Measurements from ENCODE around the gene RNPEPL1.

DNA sequence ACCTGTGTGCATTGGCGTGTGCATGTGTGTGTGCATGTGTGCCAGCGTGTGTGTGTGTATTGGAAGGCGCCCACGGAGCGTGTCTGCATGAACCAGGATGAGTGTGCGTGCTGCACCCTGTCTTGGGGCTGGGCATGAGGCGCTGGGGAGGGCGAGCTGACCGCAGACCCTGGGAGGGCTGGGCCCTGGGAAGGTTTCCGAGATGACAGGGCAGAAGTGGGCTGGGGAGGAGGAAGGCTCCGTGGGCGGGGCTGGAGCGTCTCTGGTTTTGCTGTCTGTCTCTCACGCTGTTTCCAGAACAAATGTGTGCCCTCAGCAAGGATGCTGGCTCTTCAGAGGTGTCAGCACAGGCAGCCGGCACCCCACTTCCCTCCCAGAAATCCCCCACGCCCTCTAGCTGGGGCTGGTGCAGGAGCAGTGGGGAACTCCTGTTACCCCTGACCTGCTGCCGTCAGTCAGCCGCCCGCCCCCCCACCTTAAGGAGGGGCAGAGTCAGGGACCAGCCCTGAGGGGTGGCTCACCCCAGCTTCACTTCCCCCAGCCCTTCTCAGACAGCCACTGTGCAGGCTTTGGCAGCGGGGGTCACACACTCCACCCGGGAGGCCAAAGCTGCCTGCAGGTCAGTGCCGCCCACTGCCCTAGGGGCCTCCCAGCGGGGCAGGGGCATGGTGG, 56.8 kb downstream of the RNPEPL1 start, which contains the start of gene GPR35:
- TF ChIP-seq, protein P1, sequence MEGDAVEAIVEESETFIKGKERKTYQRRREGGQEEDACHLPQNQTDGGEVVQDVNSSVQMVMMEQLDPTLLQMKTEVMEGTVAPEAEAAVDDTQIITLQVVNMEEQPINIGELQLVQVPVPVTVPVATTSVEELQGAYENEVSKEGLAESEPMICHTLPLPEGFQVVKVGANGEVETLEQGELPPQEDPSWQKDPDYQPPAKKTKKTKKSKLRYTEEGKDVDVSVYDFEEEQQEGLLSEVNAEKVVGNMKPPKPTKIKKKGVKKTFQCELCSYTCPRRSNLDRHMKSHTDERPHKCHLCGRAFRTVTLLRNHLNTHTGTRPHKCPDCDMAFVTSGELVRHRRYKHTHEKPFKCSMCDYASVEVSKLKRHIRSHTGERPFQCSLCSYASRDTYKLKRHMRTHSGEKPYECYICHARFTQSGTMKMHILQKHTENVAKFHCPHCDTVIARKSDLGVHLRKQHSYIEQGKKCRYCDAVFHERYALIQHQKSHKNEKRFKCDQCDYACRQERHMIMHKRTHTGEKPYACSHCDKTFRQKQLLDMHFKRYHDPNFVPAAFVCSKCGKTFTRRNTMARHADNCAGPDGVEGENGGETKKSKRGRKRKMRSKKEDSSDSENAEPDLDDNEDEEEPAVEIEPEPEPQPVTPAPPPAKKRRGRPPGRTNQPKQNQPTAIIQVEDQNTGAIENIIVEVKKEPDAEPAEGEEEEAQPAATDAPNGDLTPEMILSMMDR (IDR thresholded peaks at IDR 0.05), result no peak
- TF ChIP-seq POLR2A (IDR thresholded peaks at IDR 0.05), result no peak

Data from Peyer's patch (tissue), 4 donors.